Measurements from ENCODE around the gene SSTR3. TPM values are rescaled to one million over a fixed set of nuclear protein-coding genes. Genes with fewer than 3 reads are reported as not detected.
A peak's percentile ranks its signal among the peaks of the same experiment; 100 is the strongest.
"Not testable (repeated sequence)": the region's sequence is repeated elsewhere in the genome, so short reads cannot be mapped to it uniquely, and the experiment has no call there.

The SSTR3 gene
- total RNA-seq, 2 experiments from 2014 or later = 0.25 to 0.30 TPM

DNA sequence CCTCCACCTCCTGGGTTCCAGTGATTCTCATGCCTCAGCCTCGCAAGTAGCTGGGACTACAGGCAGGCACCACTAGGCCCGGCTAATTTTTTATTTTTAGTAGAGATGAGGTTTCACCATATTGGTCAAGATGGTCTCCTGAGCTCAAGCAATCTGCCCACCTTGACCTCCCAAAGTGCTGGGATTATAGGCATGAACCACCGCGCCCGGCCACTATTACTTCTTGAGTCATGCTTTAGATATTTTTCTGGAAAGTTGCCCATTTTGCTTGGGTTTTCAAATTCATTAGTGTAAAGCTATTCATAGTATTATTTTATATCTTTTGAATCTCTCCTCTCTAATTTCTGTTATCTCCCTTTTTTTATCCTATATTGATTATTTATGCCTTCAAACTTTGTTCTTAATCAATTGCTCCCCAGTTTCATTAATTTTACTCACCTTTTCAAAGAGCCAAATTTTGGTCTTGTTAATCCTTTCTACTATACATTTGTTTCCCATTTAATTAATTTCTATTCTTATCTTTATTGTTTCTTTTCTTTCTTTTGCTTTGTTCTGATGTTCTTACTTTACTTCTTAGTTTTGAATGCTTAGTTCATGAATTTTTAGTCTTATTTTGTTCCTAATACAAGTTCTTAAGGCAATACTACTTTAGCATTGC, 42.1 kb upstream of the SSTR3 start:
- H3K9me2 ChIP-seq (ENCODE audit: insufficient read depth, low read length) = no peaks in the 10 kb centered on the region
- no peaks in the 10 kb centered on the region for H4K20me1 ChIP-seq (ENCODE audit: insufficient read depth, low read length)
- TF ChIP-seq EZH2phosphoT487 (IDR thresholded peaks at IDR 0.05; ENCODE audit: borderline replicate concordance, low read depth, low read length) = no peak
- TF ChIP-seq, protein P1, sequence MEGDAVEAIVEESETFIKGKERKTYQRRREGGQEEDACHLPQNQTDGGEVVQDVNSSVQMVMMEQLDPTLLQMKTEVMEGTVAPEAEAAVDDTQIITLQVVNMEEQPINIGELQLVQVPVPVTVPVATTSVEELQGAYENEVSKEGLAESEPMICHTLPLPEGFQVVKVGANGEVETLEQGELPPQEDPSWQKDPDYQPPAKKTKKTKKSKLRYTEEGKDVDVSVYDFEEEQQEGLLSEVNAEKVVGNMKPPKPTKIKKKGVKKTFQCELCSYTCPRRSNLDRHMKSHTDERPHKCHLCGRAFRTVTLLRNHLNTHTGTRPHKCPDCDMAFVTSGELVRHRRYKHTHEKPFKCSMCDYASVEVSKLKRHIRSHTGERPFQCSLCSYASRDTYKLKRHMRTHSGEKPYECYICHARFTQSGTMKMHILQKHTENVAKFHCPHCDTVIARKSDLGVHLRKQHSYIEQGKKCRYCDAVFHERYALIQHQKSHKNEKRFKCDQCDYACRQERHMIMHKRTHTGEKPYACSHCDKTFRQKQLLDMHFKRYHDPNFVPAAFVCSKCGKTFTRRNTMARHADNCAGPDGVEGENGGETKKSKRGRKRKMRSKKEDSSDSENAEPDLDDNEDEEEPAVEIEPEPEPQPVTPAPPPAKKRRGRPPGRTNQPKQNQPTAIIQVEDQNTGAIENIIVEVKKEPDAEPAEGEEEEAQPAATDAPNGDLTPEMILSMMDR (conservative IDR thresholded peaks at IDR 0.05; ENCODE audit: low read length) = no peak
- BruUV-seq (replicated peaks) = no TSS peak
- H3K4me2 ChIP-seq (ENCODE audit: low read length) = no peak overlapping the region
- ChIA-PET POLR2A (interaction anchor here (0.6 kb wide), 1 partner anchor 188 kb away, joined by 3 read pairs; no protein-coding TSS in a partner anchor), CTCF (ENCODE audit: unreplicated experiment) (no interaction called here)
- intact Hi-C loops (cut with micrococcal nuclease; ENCODE audit: unreplicated experiment) = no loop called here
- no peaks in the 10 kb centered on the region for H3K36me3 ChIP-seq (ENCODE audit: insufficient read depth, low read length)
- H3K9me3 ChIP-seq (ENCODE audit: low read length) = no peaks in the 10 kb centered on the region
- no peaks in the 10 kb centered on the region for H3K79me2 ChIP-seq (ENCODE audit: insufficient read depth, low read depth, low read length)
- H2AFZ ChIP-seq (ENCODE audit: low read length) = no peak overlapping the region
- DNase-seq (ENCODE audit: low spot score) = no peak
- no peak overlapping the region for H3K27ac ChIP-seq (ENCODE audit: low read depth, low read length, poor library complexity, severe bottlenecking)
- peaks cover 32% of the 10 kb centered on the region for H3K4me1 ChIP-seq (ENCODE audit: insufficient read depth, low read length, poor library complexity, severe bottlenecking)
- H3K4me3 ChIP-seq (ENCODE audit: low read depth, low read length, poor library complexity, severe bottlenecking) = no peak overlapping the region

- POLR2A ChIA-PET = no interaction called here
- Histone ChIP-seq H4K20me1 (ENCODE audit: insufficient read depth, low read length) (no peaks in the 10 kb centered on the region), H2AFZ (ENCODE audit: low read length) (peak overlapping the region; percentile 58; the same call in 1 of the 2 replicates), H3K27ac (ENCODE audit: low read depth, low read length, poor library complexity, severe bottlenecking) (no peak overlapping the region), H3K9me3 (ENCODE audit: low read length) (no peaks in the 10 kb centered on the region), H3K79me2 (ENCODE audit: insufficient read depth, low read depth, low read length) (no peaks in the 10 kb centered on the region), H3K4me2 (ENCODE audit: low read length) (peak overlapping the region; percentile 44), H3K4me1 (ENCODE audit: insufficient read depth, low read length, poor library complexity, severe bottlenecking) (peaks cover 32% of the 10 kb centered on the region), H3K36me3 (ENCODE audit: insufficient read depth, low read length) (no peaks in the 10 kb centered on the region), H3K9me2 (ENCODE audit: insufficient read depth, low read length) (no peaks in the 10 kb centered on the region), H3K4me3 (ENCODE audit: low read depth, low read length, poor library complexity, severe bottlenecking) (no peak overlapping the region)
- CTCF ChIA-PET (ENCODE audit: unreplicated experiment) = no interaction called here
- TF ChIP-seq EZH2phosphoT487 (IDR thresholded peaks at IDR 0.05; ENCODE audit: borderline replicate concordance, low read depth, low read length) = no peak
- TF ChIP-seq, protein P1 (conservative IDR thresholded peaks at IDR 0.05; ENCODE audit: low read length) = peak; percentile 63; the same call in 1 of the 2 replicates
- intact Hi-C loops (cut with micrococcal nuclease; ENCODE audit: unreplicated experiment) = no loop called here
- DNase-seq (ENCODE audit: low spot score) = no peak
- BruUV-seq (replicated peaks) = no TSS peak
Measured at GRCh38 chr22:37253126-37253660, 40.9 kb upstream of the SSTR3 start.

GRCh38 chr22:37251836-37252235, 39.6 kb upstream of the SSTR3 start:
- DNase-seq (ENCODE audit: low spot score); intact Hi-C loops (cut with micrococcal nuclease; ENCODE audit: unreplicated experiment); H3K79me2 ChIP-seq (ENCODE audit: insufficient read depth, low read depth, low read length); H3K9me3 ChIP-seq (ENCODE audit: low read length); H3K4me2 ChIP-seq (ENCODE audit: low read length); H3K4me3 ChIP-seq (ENCODE audit: low read depth, low read length, poor library complexity, severe bottlenecking); H4K20me1 ChIP-seq (ENCODE audit: insufficient read depth, low read length); BruUV-seq (replicated peaks); H2AFZ ChIP-seq (ENCODE audit: low read length); H3K9me2 ChIP-seq (ENCODE audit: insufficient read depth, low read length); H3K27ac ChIP-seq (ENCODE audit: low read depth, low read length, poor library complexity, severe bottlenecking); CTCF ChIA-PET (ENCODE audit: unreplicated experiment); H3K36me3 ChIP-seq (ENCODE audit: insufficient read depth, low read length): not testable (repeated sequence)
- POLR2A ChIA-PET = interaction anchor here (0.7 to 1.0 kb wide), 2 partner anchors 9 to 322 kb away, joined by 3 to 10 read pairs; no protein-coding TSS in a partner anchor
- peaks cover 37% of the 10 kb centered on the region for H3K4me1 ChIP-seq (ENCODE audit: insufficient read depth, low read length, poor library complexity, severe bottlenecking)

Data from OCI-LY7 (cell line).